ENCODE data around the gene VARS2.

- TF ChIP-seq CTCF (IDR thresholded peaks at IDR 0.05; ENCODE audit: extremely low read depth in 1 of 2, insufficient read depth in 1 of 2, low read depth in 1 of 2, low read length in 2 of 2) (no peak), POLR2AphosphoS5 (IDR thresholded peaks at IDR 0.05; ENCODE audit: insufficient read depth, low read depth, low read length) (no peak), POLR2A (IDR thresholded peaks at IDR 0.05; ENCODE audit: low read depth, low read length) (no peak), MYC (IDR thresholded peaks at IDR 0.05; ENCODE audit: low read depth, low read length) (no peak)
Measured at GRCh38 chr6:30931969-30932645, 18.1 kb downstream of the VARS2 start, which contains the start of gene SFTA2.
